ENCODE measurements around the gene LAMB3. TPM values are rescaled to one million over a fixed set of nuclear protein-coding genes. Genes with fewer than 3 reads are reported as not detected.

Gene LAMB3
- total and polyA plus RNA-seq, 12 donors, result 1.6 to 6.0 (median 3.7) TPM

DNA sequence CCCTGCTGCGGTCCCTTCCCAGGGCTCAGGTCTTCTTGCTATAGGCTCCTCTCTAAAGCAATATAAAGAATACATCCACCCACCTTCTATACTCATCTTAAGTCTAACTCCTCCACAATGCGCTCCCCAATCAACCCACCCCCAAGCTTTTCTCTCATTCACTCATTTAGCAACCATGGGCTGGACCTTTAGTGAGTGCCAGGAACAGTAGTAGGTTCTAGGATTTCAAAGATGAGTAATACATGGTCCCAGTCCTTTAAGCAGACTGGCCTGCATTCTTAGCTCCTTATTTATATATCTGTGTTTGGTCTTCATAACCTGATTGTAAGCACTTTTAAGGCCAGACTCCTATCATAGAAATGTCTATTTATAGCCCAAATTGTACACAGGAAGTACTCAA, 62.8 kb downstream of the LAMB3 start:
- H3K36me3 ChIP-seq, result no peaks in the 10 kb centered on the region
- DNase-seq (no peak), ATAC-seq (no peak)
- H3K27me3 ChIP-seq, result peaks cover 0 to 20% (median 0%) of the 10 kb centered on the region in 7 donors
- intact Hi-C loops (cut with DNase I), result loop anchor here in 4 of 10 donors (5.0 kb wide), 3 partner anchors 38 to 158 kb away; no protein-coding TSS in a partner anchor
- H3K9me3 ChIP-seq, result no peaks in the 10 kb centered on the region
- TF ChIP-seq, protein P1, sequence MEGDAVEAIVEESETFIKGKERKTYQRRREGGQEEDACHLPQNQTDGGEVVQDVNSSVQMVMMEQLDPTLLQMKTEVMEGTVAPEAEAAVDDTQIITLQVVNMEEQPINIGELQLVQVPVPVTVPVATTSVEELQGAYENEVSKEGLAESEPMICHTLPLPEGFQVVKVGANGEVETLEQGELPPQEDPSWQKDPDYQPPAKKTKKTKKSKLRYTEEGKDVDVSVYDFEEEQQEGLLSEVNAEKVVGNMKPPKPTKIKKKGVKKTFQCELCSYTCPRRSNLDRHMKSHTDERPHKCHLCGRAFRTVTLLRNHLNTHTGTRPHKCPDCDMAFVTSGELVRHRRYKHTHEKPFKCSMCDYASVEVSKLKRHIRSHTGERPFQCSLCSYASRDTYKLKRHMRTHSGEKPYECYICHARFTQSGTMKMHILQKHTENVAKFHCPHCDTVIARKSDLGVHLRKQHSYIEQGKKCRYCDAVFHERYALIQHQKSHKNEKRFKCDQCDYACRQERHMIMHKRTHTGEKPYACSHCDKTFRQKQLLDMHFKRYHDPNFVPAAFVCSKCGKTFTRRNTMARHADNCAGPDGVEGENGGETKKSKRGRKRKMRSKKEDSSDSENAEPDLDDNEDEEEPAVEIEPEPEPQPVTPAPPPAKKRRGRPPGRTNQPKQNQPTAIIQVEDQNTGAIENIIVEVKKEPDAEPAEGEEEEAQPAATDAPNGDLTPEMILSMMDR (IDR thresholded peaks at IDR 0.05), result no peak
- no peak overlapping the region for H3K4me3 ChIP-seq
- no peak overlapping the region for H3K27ac ChIP-seq
- WGBS, 2 donors, result 98 to 100% methylated on average over 2 of the region's 2 CpGs
- H3K4me1 ChIP-seq, result peaks cover 0 to 20% (median 10%) of the 10 kb centered on the region in 9 donors

DNA sequence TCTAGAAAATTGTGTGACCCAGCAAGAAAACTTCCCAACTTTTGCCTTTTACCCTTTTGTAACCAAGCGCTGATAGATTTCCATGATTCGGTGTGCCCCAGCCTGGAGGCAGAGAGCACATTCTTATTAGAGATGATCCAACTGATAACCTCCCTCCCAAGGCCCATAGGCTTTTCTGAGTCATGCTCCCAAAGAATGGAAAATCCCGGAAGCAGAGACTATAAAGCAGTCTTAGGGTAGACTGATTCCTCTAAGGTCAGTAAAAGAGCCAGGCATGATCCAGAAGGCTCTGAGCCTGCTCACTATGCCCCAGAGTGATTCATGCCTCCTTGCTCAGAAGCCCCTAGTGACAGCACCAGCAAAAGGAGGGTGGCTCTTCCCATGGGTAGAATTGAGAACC, 64.4 kb downstream of the LAMB3 start:
- H3K36me3 ChIP-seq, result no peaks in the 10 kb centered on the region
- intact Hi-C loops (cut with DNase I), result loop anchor here in 4 of 10 donors (5.0 kb wide), 3 partner anchors 40 to 160 kb away; no protein-coding TSS in a partner anchor
- 87 to 91% methylated on average over 3 of the region's 3 CpGs for WGBS, 2 donors
- H3K4me1 ChIP-seq, result peaks cover 0 to 20% (median 10%) of the 10 kb centered on the region in 9 donors
- DNase-seq (no peak), ATAC-seq (no peak)
- H3K4me3 ChIP-seq, result no peak overlapping the region
- H3K27ac ChIP-seq, result no peak overlapping the region
- no peaks in the 10 kb centered on the region for H3K9me3 ChIP-seq
- TF ChIP-seq, protein P1 (IDR thresholded peaks at IDR 0.05), result no peak
- peaks cover 0 to 37% (median 15%) of the 10 kb centered on the region in 7 donors for H3K27me3 ChIP-seq

DNA sequence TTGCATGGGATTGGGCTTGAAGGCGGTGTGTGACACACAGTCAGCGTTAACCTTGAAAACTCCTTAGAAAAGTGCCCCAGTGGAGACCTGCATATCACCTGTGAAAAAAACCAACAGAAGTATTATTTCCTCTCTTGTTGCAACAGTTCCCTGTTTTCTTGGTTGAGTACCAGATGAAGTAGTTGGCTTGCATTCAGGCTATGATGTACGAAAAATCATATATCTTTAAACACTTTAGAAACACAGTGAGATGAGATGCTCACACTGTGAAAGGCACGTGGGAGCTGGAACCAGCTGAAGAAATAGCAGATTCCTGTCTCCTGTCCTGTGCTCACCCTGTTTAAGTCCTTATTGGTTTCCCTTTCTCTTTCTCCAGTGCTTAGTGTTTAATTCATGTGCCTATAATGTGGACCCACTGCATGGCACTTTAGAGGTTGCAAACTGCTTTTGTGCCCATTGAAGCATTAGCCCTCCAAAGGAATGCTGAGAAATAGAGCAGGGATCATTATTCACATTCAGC, 65.9 kb downstream of the LAMB3 start:
- no peaks in the 10 kb centered on the region for H3K36me3 ChIP-seq
- H3K4me3 ChIP-seq, result peak overlapping the region in 1 of 10 donors; percentile 29
- TF ChIP-seq, protein P1 (IDR thresholded peaks at IDR 0.05), result no peak
- DNase-seq, result no peak
- peaks cover 0 to 20% (median 10%) of the 10 kb centered on the region in 9 donors for H3K4me1 ChIP-seq
- WGBS, 2 donors, result 76 to 82% methylated on average over 4 of the region's 4 CpGs
- no peaks in the 10 kb centered on the region for H3K9me3 ChIP-seq
- no peak overlapping the region for H3K27ac ChIP-seq
- intact Hi-C loops (cut with DNase I), result loop anchor here in 4 of 10 donors (5.0 kb wide), 3 partner anchors 41 to 161 kb away; no protein-coding TSS in a partner anchor
- no peak for ATAC-seq
- H3K27me3 ChIP-seq, result peaks cover 0 to 52% (median 30%) of the 10 kb centered on the region in 7 donors

DNA sequence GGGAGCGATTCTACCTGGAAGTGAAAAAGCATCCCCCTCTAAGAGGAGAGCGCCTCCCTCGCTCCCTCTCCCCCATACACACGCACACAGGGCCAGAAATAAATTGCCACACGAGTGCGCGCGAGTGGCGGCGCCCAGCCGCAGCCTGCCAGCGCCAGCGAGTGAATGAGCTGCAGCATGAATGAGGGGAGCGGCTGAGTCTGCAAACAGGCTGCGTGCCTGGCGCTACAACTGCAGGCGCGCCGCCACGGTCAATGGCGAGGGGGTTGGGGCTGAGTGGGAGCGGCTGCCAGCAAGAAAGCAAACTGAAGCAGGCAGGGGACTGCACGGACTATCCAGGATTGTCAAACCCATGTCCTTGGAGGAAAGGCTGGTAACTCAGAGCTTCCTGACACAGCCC, 66.6 kb downstream of the LAMB3 start:
- TF ChIP-seq, protein P1 (IDR thresholded peaks at IDR 0.05), result peak in 3 of 9 donors; percentile 31 to 41 (median 32)
- intact Hi-C loops (cut with DNase I), result loop anchor here in 5 of 10 donors (2.0 to 5.0 kb wide), 4 partner anchors 42 to 163 kb away; no protein-coding TSS in a partner anchor
- no peaks in the 10 kb centered on the region for H3K36me3 ChIP-seq
- H3K4me3 ChIP-seq, result peak overlapping the region in 3 of 10 donors; percentile 6 to 29 (median 12)
- H3K4me1 ChIP-seq, result peaks cover 0 to 20% (median 10%) of the 10 kb centered on the region in 9 donors
- H3K27me3 ChIP-seq, result peaks cover 0 to 56% (median 32%) of the 10 kb centered on the region in 7 donors
- ATAC-seq (peak; percentile 54 to 95 (median 87)), DNase-seq (peak; percentile 46 to 70)
- no peaks in the 10 kb centered on the region for H3K9me3 ChIP-seq
- WGBS, 2 donors, result 2 to 3% methylated on average over 23 of the region's 23 CpGs
- no peak overlapping the region for H3K27ac ChIP-seq

Measured in heart right ventricle (tissue), 16 donors.